GM23338 (cell line): ENCODE measurements around the gene NLGN1.

Experiments used
- JUNB ChIP-seq: IDR thresholded peaks from one replicate; pipeline ENCODE4 v1.6.1; 2016; ENCODE audit warnings: antibody characterized with exemption; ENCODE audit not compliant: unreplicated experiment
- TF ChIP-seq, protein P1 (sequence below), 2 experiments: fragments of 200-600 bp in 1 of 2; sonication (generic) in 1 of 2; conservative IDR thresholded peaks; 2 replicates each; pipeline versions ENCODE4 v1.5.1 to v1.6.1; 2016 to 2017; ENCODE audit warnings: antibody characterized with exemption in 2 of 2, low read depth in 2 of 2, mild to moderate bottlenecking in 2 of 2, moderate library complexity in 1 of 2

GRCh38 chr3:173416070-173416469, 18.5 kb downstream of the NLGN1 start:
- TF ChIP-seq, protein P1, sequence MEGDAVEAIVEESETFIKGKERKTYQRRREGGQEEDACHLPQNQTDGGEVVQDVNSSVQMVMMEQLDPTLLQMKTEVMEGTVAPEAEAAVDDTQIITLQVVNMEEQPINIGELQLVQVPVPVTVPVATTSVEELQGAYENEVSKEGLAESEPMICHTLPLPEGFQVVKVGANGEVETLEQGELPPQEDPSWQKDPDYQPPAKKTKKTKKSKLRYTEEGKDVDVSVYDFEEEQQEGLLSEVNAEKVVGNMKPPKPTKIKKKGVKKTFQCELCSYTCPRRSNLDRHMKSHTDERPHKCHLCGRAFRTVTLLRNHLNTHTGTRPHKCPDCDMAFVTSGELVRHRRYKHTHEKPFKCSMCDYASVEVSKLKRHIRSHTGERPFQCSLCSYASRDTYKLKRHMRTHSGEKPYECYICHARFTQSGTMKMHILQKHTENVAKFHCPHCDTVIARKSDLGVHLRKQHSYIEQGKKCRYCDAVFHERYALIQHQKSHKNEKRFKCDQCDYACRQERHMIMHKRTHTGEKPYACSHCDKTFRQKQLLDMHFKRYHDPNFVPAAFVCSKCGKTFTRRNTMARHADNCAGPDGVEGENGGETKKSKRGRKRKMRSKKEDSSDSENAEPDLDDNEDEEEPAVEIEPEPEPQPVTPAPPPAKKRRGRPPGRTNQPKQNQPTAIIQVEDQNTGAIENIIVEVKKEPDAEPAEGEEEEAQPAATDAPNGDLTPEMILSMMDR (conservative IDR thresholded peaks at IDR 0.05; ENCODE audit: low read depth in 2 of 2), result no peak
- TF ChIP-seq JUNB, result no peak
